Measurements from ENCODE around the gene PRSS38. TPM values are rescaled to one million over a fixed set of nuclear protein-coding genes. Genes with fewer than 3 reads are reported as not detected.

PRSS38 gene
- polyA plus RNA-seq, 3 donors, result not detected

DNA sequence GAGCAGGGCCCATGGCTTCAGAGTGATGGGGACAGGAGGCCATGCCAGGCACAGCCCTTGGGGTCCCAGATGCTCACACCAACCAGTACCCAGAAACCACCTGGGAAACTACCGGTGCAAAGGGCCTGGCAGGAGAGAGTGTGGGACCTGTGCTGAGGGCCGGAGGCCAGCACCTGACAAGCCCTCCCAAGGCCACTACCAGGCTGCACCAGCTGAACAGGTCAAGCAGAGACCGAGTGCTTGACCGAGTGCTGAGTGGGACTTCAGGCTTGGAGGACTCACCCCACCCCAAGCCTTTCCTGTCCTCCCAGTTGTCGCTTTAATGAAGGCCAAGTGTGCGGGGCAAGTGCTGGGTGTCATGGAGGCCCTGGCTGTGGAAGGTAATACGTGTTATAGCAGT, 43.7 kb upstream of the PRSS38 start:
- WGBS (ENCODE audit: insufficient coverage), result 100% methylated on average over 2 of the region's 7 CpGs
- no peak for DNase-seq
- Histone ChIP-seq H3K79me2 (ENCODE audit: insufficient read depth, low read length) (no peaks in the 10 kb centered on the region), H3K27me3 (ENCODE audit: control insufficient read depth in 2 of 2, insufficient read depth in 2 of 2, low read length in 2 of 2) (no peaks in the 10 kb centered on the region), H3K4me3 (replicated peaks in 1 of 3; ENCODE audit: low read depth in 2 of 3, low read length in 3 of 3) (no peak overlapping the region), H3K36me3 (replicated peaks in 1 of 2; ENCODE audit: control insufficient read depth in 1 of 2, insufficient read depth in 2 of 2, low read length in 2 of 2) (peaks cover 26 to 54% of the 10 kb centered on the region in 2 donors), H3K4me1 (ENCODE audit: control insufficient read depth in 1 of 2, insufficient read depth in 2 of 2, low read length in 2 of 2) (no peaks in the 10 kb centered on the region), H3K9ac (ENCODE audit: insufficient read depth, low read length, poor library complexity, severe bottlenecking) (no peak overlapping the region), H2AFZ (ENCODE audit: insufficient read depth, low read depth, low read length, poor library complexity, severe bottlenecking) (no peak overlapping the region), H3K27ac (ENCODE audit: low read depth in 1 of 2, low read length in 2 of 2) (no peak overlapping the region), H3K4me2 (replicated peaks; ENCODE audit: extremely low read depth, low read length, poor library complexity, severe bottlenecking) (no peak overlapping the region), H4K20me1 (ENCODE audit: insufficient read depth, low read length) (no peaks in the 10 kb centered on the region), H3K9me3 (replicated peaks in 1 of 2; ENCODE audit: control insufficient read depth in 1 of 2, insufficient read depth in 1 of 2, low read length in 2 of 2) (no peaks in the 10 kb centered on the region)
- Mint-ChIP-seq H3K9me3 (no peaks in the 10 kb centered on the region), H3K4me1 (no peaks in the 10 kb centered on the region), H3K36me3 (peaks cover 56 to 60% of the 10 kb centered on the region in 2 donors), H3K27me3 (ENCODE audit: low read depth in 3 of 3) (no peaks in the 10 kb centered on the region), H3K27ac (no peak overlapping the region), H3K4me3 (no peak overlapping the region)
- intact Hi-C loops (cut with micrococcal nuclease), result no loop called here
- TF ChIP-seq, protein P1, sequence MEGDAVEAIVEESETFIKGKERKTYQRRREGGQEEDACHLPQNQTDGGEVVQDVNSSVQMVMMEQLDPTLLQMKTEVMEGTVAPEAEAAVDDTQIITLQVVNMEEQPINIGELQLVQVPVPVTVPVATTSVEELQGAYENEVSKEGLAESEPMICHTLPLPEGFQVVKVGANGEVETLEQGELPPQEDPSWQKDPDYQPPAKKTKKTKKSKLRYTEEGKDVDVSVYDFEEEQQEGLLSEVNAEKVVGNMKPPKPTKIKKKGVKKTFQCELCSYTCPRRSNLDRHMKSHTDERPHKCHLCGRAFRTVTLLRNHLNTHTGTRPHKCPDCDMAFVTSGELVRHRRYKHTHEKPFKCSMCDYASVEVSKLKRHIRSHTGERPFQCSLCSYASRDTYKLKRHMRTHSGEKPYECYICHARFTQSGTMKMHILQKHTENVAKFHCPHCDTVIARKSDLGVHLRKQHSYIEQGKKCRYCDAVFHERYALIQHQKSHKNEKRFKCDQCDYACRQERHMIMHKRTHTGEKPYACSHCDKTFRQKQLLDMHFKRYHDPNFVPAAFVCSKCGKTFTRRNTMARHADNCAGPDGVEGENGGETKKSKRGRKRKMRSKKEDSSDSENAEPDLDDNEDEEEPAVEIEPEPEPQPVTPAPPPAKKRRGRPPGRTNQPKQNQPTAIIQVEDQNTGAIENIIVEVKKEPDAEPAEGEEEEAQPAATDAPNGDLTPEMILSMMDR (IDR thresholded peaks at IDR 0.05), result no peak

DNA sequence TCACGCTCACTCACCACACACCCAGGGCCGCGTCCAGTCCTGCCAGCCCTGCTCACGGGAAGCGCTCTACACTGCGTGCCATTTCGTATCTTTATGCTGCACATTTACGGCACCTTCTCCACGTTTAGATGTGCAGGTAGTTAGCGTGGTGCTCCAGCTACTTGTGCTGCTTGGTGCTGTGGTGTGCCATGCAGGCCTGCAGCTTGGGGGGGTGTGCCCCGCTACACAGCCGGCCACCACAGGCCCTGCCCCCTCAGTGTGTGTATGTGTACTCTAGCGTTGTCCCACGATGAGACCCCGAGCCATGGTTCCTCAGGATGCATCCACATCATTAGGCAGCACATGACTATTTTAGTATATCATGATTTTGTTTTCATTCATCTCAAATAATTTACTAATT, 41.9 kb upstream of the PRSS38 start:
- Mint-ChIP-seq H3K27ac (no peak overlapping the region), H3K9me3 (no peaks in the 10 kb centered on the region), H3K36me3 (peaks cover 41 to 43% of the 10 kb centered on the region in 2 donors), H3K4me1 (no peaks in the 10 kb centered on the region), H3K27me3 (ENCODE audit: low read depth in 3 of 3) (no peaks in the 10 kb centered on the region), H3K4me3 (no peak overlapping the region)
- no peaks in the 10 kb centered on the region for H4K20me1 ChIP-seq (ENCODE audit: insufficient read depth, low read length)
- peaks cover 18 to 37% of the 10 kb centered on the region in 2 donors for H3K36me3 ChIP-seq (replicated peaks in 1 of 2; ENCODE audit: control insufficient read depth in 1 of 2, insufficient read depth in 2 of 2, low read length in 2 of 2)
- WGBS (ENCODE audit: insufficient coverage), result 88% methylated on average over 5 of the region's 15 CpGs
- no peak overlapping the region for H3K4me2 ChIP-seq (replicated peaks; ENCODE audit: extremely low read depth, low read length, poor library complexity, severe bottlenecking)
- intact Hi-C loops (cut with micrococcal nuclease), result no loop called here
- no peaks in the 10 kb centered on the region for H3K27me3 ChIP-seq (ENCODE audit: control insufficient read depth in 2 of 2, insufficient read depth in 2 of 2, low read length in 2 of 2)
- no peaks in the 10 kb centered on the region for H3K4me1 ChIP-seq (ENCODE audit: control insufficient read depth in 1 of 2, insufficient read depth in 2 of 2, low read length in 2 of 2)
- TF ChIP-seq, protein P1 (IDR thresholded peaks at IDR 0.05), result no peak
- no peaks in the 10 kb centered on the region for H3K79me2 ChIP-seq (ENCODE audit: insufficient read depth, low read length)
- no peak overlapping the region for H3K4me3 ChIP-seq (replicated peaks in 1 of 3; ENCODE audit: low read depth in 2 of 3, low read length in 3 of 3)
- no peaks in the 10 kb centered on the region for H3K9me3 ChIP-seq (replicated peaks in 1 of 2; ENCODE audit: control insufficient read depth in 1 of 2, insufficient read depth in 1 of 2, low read length in 2 of 2)
- no peak overlapping the region for H3K9ac ChIP-seq (ENCODE audit: insufficient read depth, low read length, poor library complexity, severe bottlenecking)
- no peak overlapping the region for H2AFZ ChIP-seq (ENCODE audit: insufficient read depth, low read depth, low read length, poor library complexity, severe bottlenecking)
- DNase-seq, result no peak
- H3K27ac ChIP-seq (ENCODE audit: low read depth in 1 of 2, low read length in 2 of 2), result no peak overlapping the region

Data from CD14-positive monocyte (primary cell).